Fibroblast of lung (primary cell): ENCODE results near the gene ARGLU1. TPM values are rescaled to one million over a fixed set of nuclear protein-coding genes. Genes with fewer than 3 reads are reported as not detected.
A peak's percentile ranks its signal among the peaks of the same experiment; 100 is the strongest.

Experiments
- DNase-seq, 2 donors: peaks; one replicate each; pipeline versions ENCODE4 v3.0.0 to v3.0.0-alpha.2; 2010; ENCODE audit warnings: low read depth in 2 of 2
- H2AFZ ChIP-seq: 2 replicates; pipeline ENCODE4 v1.5.1; 2012; ENCODE audit warnings: low read length, control low read depth, inconsistent platforms
- H3K27ac ChIP-seq: 2 replicates; pipeline ENCODE4 v1.5.1; 2011; ENCODE audit warnings: low read length, control low read depth; ENCODE audit not compliant: insufficient read depth
- H3K27me3 ChIP-seq: 2 replicates; pipeline ENCODE4 v1.5.1; 2011; ENCODE audit warnings: mild to moderate bottlenecking, low read length; ENCODE audit not compliant: control insufficient read depth, insufficient read depth
- H3K36me3 ChIP-seq: 2 replicates; pipeline ENCODE4 v1.5.1; 2011; ENCODE audit warnings: low read length; ENCODE audit not compliant: control insufficient read depth, insufficient read depth
- H3K4me1 ChIP-seq: 2 replicates; pipeline ENCODE4 v1.5.1; 2011; ENCODE audit warnings: low read length; ENCODE audit not compliant: control insufficient read depth, insufficient read depth; ENCODE audit errors: extremely low read depth
- H3K4me2 ChIP-seq: 2 replicates; pipeline ENCODE4 v1.5.1; 2011; ENCODE audit warnings: low read length, control low read depth; ENCODE audit not compliant: insufficient read depth; ENCODE audit errors: extremely low read depth
- H3K4me3 ChIP-seq, 4 experiments: fragments of 200-600 bp in 1 of 4; sonication (generic) in 1 of 4; replicated peaks in 1 of 4; 2 replicates each; pipeline ENCODE4 v1.5.1; 2011 to 2016; ENCODE audit warnings: low read length in 4 of 4, low read depth in 3 of 4, mild to moderate bottlenecking in 3 of 4, control low read depth in 2 of 4, inconsistent platforms in 1 of 4, mixed read lengths in 1 of 4; ENCODE audit not compliant: insufficient read depth in 1 of 4; ENCODE audit errors: control extremely low read depth in 1 of 4
- H3K79me2 ChIP-seq: 2 replicates; pipeline ENCODE4 v1.5.1; 2012; ENCODE audit warnings: mild to moderate bottlenecking, low read length, inconsistent platforms; ENCODE audit not compliant: control insufficient read depth, insufficient read depth
- H3K9ac ChIP-seq: 2 replicates; pipeline ENCODE4 v1.5.1; 2011; ENCODE audit warnings: mild to moderate bottlenecking, low read length, control low read depth; ENCODE audit not compliant: insufficient read depth
- H3K9me3 ChIP-seq: 2 replicates; pipeline ENCODE4 v1.5.1; 2012; ENCODE audit warnings: low read depth, low read length; ENCODE audit not compliant: control insufficient read depth, insufficient read depth
- H4K20me1 ChIP-seq: 2 replicates; pipeline ENCODE4 v1.5.1; 2011; ENCODE audit warnings: low read length; ENCODE audit not compliant: control insufficient read depth, insufficient read depth; ENCODE audit errors: extremely low read depth
- CTCF ChIP-seq, 2 donors: IDR thresholded peaks in 1 of 2; conservative IDR thresholded peaks in 1 of 2; 1 replicate in 1 of 2; 2 replicates in 1 of 2; pipeline ENCODE4 v1.5.1; 2011 to 2012; ENCODE audit warnings: low read length in 2 of 2, control low read depth in 1 of 2, inconsistent platforms in 1 of 2, low read depth in 1 of 2, mild to moderate bottlenecking in 1 of 2
- EZH2 ChIP-seq: IDR thresholded peaks from 2 replicates; pipeline ENCODE4 v1.5.1; 2012; ENCODE audit warnings: low read length, control low read depth, mild to moderate bottlenecking; ENCODE audit errors: missing control alignments
- polyA plus RNA-seq, 2 donors: library from polyadenylated mRNA; depleted of rRNA in 1 of 2; stranded (reverse) in 1 of 2; unstranded in 1 of 2; fragments of >200 nt; gene quantifications; 2 replicates each; pipeline ENCODE4 v1.2.1, GENCODE V29; 2011 to 2012; ENCODE audit warnings: missing spikeins in 1 of 2
- total RNA-seq: library from RNA; depleted of rRNA; stranded (reverse); fragments of >200 nt; gene quantifications from 2 replicates; pipeline ENCODE4 v1.2.1, GENCODE V29; 2014

Gene ARGLU1
- total and polyA plus RNA-seq, 2 donors (not counting 1 experiment from before 2014, with no cell fraction given): 45.4 to 45.6 TPM

GRCh38 chr13:106532111-106532929 is 35.6 kb downstream of the ARGLU1 start:
- Histone ChIP-seq H4K20me1 (no peaks in the 10 kb centered on the region), H3K27me3 (no peaks in the 10 kb centered on the region), H3K9ac (no peak overlapping the region), H3K4me3 (peak overlapping the region; percentile 61 to 84 (median 80)), H3K36me3 (no peaks in the 10 kb centered on the region), H3K27ac (peak overlapping the region; percentile 47), H2AFZ (peak overlapping the region; percentile 29), H3K79me2 (peaks cover 58% of the 10 kb centered on the region), H3K4me1 (no peaks in the 10 kb centered on the region), H3K9me3 (no peaks in the 10 kb centered on the region), H3K4me2 (peak overlapping the region; percentile 90)
- TF ChIP-seq CTCF (conservative IDR thresholded peaks at IDR 0.05 in 1 of 2, IDR thresholded peaks at IDR 0.05 in 1 of 2; ENCODE audit: low read depth in 1 of 2, low read length in 2 of 2): no peak
- TF ChIP-seq EZH2: no peak
- DNase-seq: peak; percentile 56 to 63

GRCh38 chr13:106530980-106531481 is 36.9 kb downstream of the ARGLU1 start:
- no peak overlapping the region for H3K27ac ChIP-seq

More at GRCh38 chr13:106530980-106531481, 36.9 kb downstream of the ARGLU1 start:
- H3K36me3 ChIP-seq: no peaks in the 10 kb centered on the region
- H3K79me2 ChIP-seq: peaks cover 67% of the 10 kb centered on the region
- DNase-seq: no peak
- peak overlapping the region; percentile 21 for H3K4me2 ChIP-seq
- H3K4me1 ChIP-seq: no peaks in the 10 kb centered on the region
- H2AFZ ChIP-seq: no peak overlapping the region
- H3K9me3 ChIP-seq: no peaks in the 10 kb centered on the region
- no peak for TF ChIP-seq CTCF (conservative IDR thresholded peaks at IDR 0.05 in 1 of 2, IDR thresholded peaks at IDR 0.05 in 1 of 2; ENCODE audit: low read depth in 1 of 2, low read length in 2 of 2)
- no peak for TF ChIP-seq EZH2
- peak overlapping the region in 1 of 4 experiments; percentile 81 for H3K4me3 ChIP-seq
- no peaks in the 10 kb centered on the region for H3K27me3 ChIP-seq
- no peak overlapping the region for H3K9ac ChIP-seq
- H4K20me1 ChIP-seq: no peaks in the 10 kb centered on the region
